Brain microvascular endothelial cell (primary cell): Measurements from ENCODE around the gene IRS4.

Experiments used
- DNase-seq: peaks from one replicate; pipeline ENCODE4 v3.0.0-alpha.2; 2020
- H3K27ac ChIP-seq: fragments of 250-450 bp; sonication (Bioruptor Pico); 2 replicates; pipeline ENCODE4 v1.5.1; 2020; ENCODE audit warnings: mild to moderate bottlenecking, moderate library complexity
- H3K27me3 ChIP-seq: fragments of 250-450 bp; sonication (Bioruptor Pico); replicated peaks from 2 replicates; pipeline ENCODE4 v1.5.1; 2020; ENCODE audit warnings: mild to moderate bottlenecking
- H3K36me3 ChIP-seq: fragments of 250-450 bp; sonication (Bioruptor Pico); replicated peaks from 2 replicates; pipeline ENCODE4 v1.5.1; 2020; ENCODE audit warnings: mild to moderate bottlenecking
- H3K4me3 ChIP-seq: 2 replicates; pipeline ENCODE4 v1.5.1; 2011; ENCODE audit warnings: low read depth, mild to moderate bottlenecking, control low read depth, low read length, moderate library complexity
- in situ Hi-C: cut with HindIII; loops from 2 replicates; pipeline ENCODE4 v1.10.0; 2017; ENCODE audit warnings: low sequenced_read_pairs, low pct_ligation_motif_present
- TF ChIP-seq, protein P1 (sequence below): IDR thresholded peaks from 2 replicates; pipeline ENCODE4 v1.5.1; 2011; ENCODE audit warnings: low read depth, mild to moderate bottlenecking, moderate library complexity, low read length, control low read depth, inconsistent platforms; ENCODE audit errors: missing control alignments

The IRS4 gene

DNA sequence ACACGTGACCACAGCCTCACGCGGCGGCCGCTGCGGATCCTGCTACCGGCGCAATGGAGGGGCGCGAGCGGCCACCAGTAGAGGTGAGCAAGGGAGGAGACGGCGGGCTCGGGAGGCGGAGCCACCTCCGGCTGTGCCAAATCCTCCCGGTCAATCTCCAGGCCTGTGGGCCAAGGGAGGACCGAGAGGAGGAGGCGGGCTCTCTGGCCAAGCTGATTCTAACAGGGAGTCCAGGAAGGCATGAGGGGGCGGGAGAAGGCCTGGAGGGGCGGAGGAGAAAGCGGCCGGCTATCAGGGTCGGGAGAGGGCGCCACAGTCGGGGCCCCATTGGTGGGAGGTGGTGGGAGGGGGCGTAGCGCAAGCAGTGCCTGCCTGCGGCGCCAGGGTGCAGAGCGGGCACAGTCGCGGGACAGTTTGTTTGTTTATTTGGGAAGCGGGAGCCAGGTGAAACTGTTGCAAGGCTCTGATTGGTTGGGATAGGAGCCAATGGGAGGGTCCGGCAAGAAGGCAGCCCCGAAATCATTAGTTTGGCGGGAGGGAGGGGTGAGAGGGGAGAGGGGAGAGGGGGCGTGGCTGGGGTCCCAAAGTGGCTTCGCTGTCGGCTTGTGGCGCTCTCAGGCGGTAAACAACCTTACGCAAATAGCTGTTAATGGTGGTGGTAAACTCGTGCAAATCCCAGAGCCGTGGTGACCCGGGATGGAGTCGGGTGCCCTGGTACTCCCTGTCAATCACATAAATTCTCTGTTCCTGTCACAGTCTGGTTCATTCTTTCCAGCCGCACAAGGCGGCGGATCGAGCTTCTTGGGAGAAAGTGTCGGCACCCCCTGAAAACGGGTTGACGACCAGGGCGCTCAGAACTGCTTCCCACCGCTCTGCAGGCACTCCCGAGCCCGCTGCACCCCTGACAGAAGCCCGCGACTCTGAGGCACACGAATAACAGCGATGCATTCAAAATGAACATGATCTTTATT lies at the start of gene IRS4:
TSS of gene IRS4 (minus strand) at position 55 of the 971 bp plus-strand sequence.
- TF ChIP-seq, protein P1, sequence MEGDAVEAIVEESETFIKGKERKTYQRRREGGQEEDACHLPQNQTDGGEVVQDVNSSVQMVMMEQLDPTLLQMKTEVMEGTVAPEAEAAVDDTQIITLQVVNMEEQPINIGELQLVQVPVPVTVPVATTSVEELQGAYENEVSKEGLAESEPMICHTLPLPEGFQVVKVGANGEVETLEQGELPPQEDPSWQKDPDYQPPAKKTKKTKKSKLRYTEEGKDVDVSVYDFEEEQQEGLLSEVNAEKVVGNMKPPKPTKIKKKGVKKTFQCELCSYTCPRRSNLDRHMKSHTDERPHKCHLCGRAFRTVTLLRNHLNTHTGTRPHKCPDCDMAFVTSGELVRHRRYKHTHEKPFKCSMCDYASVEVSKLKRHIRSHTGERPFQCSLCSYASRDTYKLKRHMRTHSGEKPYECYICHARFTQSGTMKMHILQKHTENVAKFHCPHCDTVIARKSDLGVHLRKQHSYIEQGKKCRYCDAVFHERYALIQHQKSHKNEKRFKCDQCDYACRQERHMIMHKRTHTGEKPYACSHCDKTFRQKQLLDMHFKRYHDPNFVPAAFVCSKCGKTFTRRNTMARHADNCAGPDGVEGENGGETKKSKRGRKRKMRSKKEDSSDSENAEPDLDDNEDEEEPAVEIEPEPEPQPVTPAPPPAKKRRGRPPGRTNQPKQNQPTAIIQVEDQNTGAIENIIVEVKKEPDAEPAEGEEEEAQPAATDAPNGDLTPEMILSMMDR = peak; percentile 29
- Histone ChIP-seq H3K36me3 (no peaks in the 10 kb centered on the region), H3K27me3 (peaks cover 27% of the 10 kb centered on the region), H3K27ac (no peak within 1 kb of the TSS), H3K4me3 (peak within 1 kb of the TSS; percentile 42)
- in situ Hi-C loops = no loop called here
- DNase-seq = no peak

DNA sequence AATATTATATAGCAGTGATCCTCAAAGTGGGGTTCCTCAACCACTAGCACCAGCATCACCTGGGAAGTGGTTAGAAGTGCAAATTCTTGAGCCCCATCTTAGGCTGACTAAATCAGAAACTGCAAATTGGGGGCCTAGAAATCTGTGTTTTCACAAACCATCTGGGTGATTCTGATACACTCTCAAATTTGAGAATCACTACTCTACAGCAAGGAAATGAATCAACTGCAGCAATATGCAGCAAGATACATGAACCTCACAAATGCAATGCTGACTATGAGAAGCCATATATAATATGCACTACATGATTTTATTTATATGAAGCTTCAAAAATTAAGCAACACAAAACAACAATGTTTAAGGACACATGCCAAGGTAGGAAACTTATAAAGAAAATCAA lies 36.2 kb upstream of the IRS4 start:
- H3K36me3 ChIP-seq = no peaks in the 10 kb centered on the region
- DNase-seq = no peak
- H3K4me3 ChIP-seq = no peak overlapping the region
- no peak overlapping the region for H3K27ac ChIP-seq
- TF ChIP-seq, protein P1 = no peak
- no peaks in the 10 kb centered on the region for H3K27me3 ChIP-seq
- in situ Hi-C loops = no loop called here

DNA sequence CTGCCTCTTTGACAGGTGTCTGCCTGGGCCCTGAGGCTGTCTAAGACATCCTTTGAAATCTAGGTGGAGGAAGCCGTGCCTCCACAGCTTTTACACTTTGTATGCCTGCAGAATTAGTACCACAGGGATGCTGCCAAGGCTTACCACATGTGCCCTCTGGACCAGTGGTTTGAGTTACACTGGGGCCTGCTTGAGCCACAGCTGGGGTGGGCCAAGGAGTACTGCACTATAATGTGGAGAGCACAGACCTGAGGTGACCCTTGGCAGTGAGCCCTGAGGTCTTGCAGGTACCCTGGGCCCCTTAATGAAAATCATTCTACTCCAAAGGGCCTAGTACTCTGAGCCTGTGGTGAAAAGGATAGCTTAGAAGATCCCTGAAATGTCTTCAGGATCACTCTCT lies 27.2 kb upstream of the IRS4 start:
- no peak overlapping the region for H3K27ac ChIP-seq
- H3K4me3 ChIP-seq = no peak overlapping the region
- in situ Hi-C loops = no loop called here
- H3K27me3 ChIP-seq = no peaks in the 10 kb centered on the region
- TF ChIP-seq, protein P1 = no peak
- DNase-seq = no peak
- no peaks in the 10 kb centered on the region for H3K36me3 ChIP-seq

DNA sequence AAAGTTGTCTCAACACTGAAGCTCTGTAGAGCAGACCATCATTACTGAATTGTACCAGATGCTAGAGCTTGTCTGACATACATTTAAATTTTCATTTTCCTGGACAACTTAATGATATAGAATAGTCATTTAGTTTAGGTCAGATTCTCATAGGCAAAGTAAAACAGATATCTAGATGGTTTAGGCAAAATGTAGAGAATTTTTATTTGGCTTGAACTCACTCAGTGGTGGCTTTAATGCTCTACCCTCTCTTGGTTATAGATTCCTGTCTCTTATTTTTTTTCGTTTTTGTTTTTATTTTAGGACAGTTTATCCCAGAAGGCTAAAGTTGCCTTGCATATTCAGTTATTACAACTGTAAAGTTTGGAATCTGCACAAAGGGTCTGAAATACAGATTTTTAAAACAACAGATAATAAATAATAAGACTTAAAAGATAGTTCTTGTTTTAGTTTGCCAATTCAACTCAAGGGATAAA lies 4.0 kb upstream of the IRS4 start:
- no peak overlapping the region for H3K27ac ChIP-seq
- DNase-seq = no peak
- TF ChIP-seq, protein P1 = no peak
- H3K27me3 ChIP-seq = peaks cover 8% of the 10 kb centered on the region
- H3K4me3 ChIP-seq = no peak overlapping the region
- no peaks in the 10 kb centered on the region for H3K36me3 ChIP-seq
- in situ Hi-C loops = no loop called here

DNA sequence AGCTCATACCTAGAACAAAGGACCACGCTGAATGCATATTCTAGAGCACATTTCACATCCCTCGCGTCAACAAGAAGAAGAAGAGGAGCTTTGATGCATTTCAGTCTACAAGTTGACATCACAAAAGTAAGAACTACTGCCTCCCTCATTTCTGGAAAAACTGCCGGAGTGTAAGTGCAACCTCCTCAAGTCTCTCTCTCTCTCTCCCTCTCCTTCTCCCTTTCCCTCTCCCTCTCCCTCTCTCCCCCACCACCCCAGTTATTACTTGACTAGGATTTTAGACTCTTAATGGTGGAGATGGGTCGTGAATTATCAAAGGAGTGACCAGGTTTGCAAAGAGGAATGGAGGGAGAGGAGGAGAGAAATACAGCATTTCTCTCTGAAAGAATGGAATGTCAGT lies 1.4 kb upstream of the IRS4 start:
- H3K36me3 ChIP-seq = no peaks in the 10 kb centered on the region
- in situ Hi-C loops = no loop called here
- no peak overlapping the region for H3K27ac ChIP-seq
- TF ChIP-seq, protein P1 = no peak
- no peak for DNase-seq
- H3K4me3 ChIP-seq = no peak overlapping the region
- peaks cover 22% of the 10 kb centered on the region for H3K27me3 ChIP-seq
